ENCODE data around the gene NR2C1.

NR2C1 gene

DNA sequence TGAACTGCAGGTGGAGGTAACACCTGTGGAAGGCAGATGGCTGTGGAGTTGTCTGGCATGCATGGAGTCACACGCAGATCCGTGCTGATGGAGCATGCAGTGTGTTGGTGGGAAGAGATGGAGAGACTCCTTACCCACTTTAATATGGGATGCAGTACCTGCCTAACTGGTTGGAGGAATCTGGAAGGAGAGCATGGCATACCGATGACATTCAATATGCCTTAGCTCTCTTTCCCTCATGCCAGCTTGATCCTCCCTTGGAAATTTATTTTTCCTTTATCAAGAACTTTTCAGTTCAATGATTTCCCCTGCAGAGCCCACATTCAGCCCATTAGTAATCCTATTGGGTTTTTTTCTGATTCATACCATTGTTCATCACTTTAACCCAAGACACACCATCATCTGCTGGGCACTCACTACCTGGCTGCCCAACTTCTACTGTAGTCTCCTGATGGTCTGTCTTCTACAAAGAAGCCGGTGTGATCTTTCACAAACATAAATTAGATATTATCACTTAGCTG lies 25.9 kb upstream of the NR2C1 start:
- Histone ChIP-seq H3K36me3 (ENCODE audit: control insufficient read depth in 2 of 2, insufficient read depth in 1 of 2, low read length in 2 of 2) (no peaks in the 10 kb centered on the region), H3K4me3 (ENCODE audit: low read depth, low read length) (no peak overlapping the region), H3K9me3 (ENCODE audit: control insufficient read depth, insufficient read depth, low read depth, low read length) (no peaks in the 10 kb centered on the region), H3K27ac (ENCODE audit: extremely low read depth, low read depth, low read length) (no peak overlapping the region), H3K4me1 (ENCODE audit: control insufficient read depth, insufficient read depth, low read length) (peaks cover 12% of the 10 kb centered on the region)
- TF ChIP-seq ZNF184 (tag by site-specific recombination; IDR thresholded peaks at IDR 0.05) (no peak), ZNF768 (tag by site-specific recombination; IDR thresholded peaks at IDR 0.05) (no peak), KLF9 (tag by site-specific recombination; IDR thresholded peaks at IDR 0.05; ENCODE audit: low read depth) (no peak), ZNF112 (tag by site-specific recombination; IDR thresholded peaks at IDR 0.05) (no peak), KLF1 (tag by site-specific recombination; IDR thresholded peaks at IDR 0.05) (no peak), ZNF24 (tag by site-specific recombination; IDR thresholded peaks at IDR 0.05) (no peak), ZNF114 (tag by site-specific recombination; IDR thresholded peaks at IDR 0.05) (no peak), ZNF558 (tag by site-specific recombination; IDR thresholded peaks at IDR 0.05) (no peak), ZNF658 (tag by site-specific recombination; IDR thresholded peaks at IDR 0.05) (no peak), ZNF596 (tag by site-specific recombination; IDR thresholded peaks at IDR 0.05) (no peak), HOXA7 (CRISPR knock-in tag; IDR thresholded peaks at IDR 0.05; ENCODE audit: borderline replicate concordance) (no peak), ZNF830 (tag by site-specific recombination; IDR thresholded peaks at IDR 0.05; ENCODE audit: low read depth) (no peak)
- TF ChIP-seq, protein P1, sequence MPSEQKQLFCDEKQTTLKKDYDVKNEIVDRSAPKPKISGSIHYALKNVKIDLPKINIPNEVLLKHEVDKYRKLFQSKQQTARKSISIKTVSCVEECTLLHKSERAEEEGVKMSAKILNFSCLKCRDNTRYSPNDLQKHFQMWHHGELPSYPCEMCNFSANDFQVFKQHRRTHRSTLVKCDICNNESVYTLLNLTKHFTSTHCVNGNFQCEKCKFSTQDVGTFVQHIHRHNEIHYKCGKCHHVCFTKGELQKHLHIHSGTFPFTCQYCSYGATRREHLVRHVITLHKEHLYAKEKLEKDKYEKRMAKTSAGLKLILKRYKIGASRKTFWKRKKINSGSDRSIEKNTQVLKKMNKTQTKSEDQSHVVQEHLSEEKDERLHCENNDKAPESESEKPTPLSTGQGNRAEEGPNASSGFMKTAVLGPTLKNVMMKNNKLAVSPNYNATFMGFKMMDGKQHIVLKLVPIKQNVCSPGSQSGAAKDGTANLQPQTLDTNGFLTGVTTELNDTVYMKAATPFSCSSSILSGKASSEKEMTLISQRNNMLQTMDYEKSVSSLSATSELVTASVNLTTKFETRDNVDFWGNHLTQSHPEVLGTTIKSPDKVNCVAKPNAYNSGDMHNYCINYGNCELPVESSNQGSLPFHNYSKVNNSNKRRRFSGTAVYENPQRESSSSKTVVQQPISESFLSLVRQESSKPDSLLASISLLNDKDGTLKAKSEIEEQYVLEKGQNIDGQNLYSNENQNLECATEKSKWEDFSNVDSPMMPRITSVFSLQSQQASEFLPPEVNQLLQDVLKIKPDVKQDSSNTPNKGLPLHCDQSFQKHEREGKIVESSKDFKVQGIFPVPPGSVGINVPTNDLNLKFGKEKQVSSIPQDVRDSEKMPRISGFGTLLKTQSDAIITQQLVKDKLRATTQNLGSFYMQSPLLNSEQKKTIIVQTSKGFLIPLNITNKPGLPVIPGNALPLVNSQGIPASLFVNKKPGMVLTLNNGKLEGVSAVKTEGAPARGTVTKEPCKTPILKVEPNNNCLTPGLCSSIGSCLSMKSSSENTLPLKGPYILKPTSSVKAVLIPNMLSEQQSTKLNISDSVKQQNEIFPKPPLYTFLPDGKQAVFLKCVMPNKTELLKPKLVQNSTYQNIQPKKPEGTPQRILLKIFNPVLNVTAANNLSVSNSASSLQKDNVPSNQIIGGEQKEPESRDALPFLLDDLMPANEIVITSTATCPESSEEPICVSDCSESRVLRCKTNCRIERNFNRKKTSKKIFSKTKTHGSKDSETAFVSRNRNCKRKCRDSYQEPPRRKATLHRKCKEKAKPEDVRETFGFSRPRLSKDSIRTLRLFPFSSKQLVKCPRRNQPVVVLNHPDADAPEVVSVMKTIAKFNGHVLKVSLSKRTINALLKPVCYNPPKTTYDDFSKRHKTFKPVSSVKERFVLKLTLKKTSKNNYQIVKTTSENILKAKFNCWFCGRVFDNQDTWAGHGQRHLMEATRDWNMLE (tag by site-specific recombination; conservative IDR thresholded peaks at IDR 0.05; ENCODE audit: low read depth) = no peak
- TF ChIP-seq, protein P2, sequence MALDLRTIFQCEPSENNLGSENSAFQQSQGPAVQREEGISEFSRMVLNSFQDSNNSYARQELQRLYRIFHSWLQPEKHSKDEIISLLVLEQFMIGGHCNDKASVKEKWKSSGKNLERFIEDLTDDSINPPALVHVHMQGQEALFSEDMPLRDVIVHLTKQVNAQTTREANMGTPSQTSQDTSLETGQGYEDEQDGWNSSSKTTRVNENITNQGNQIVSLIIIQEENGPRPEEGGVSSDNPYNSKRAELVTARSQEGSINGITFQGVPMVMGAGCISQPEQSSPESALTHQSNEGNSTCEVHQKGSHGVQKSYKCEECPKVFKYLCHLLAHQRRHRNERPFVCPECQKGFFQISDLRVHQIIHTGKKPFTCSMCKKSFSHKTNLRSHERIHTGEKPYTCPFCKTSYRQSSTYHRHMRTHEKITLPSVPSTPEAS (tag by site-specific recombination; IDR thresholded peaks at IDR 0.05) = no peak
- POLR2A ChIA-PET = interaction anchor here (1.4 kb wide), 1 partner anchor 118 kb away, joined by 3 read pairs; the partner anchor contains the start of genes FGD6 and VEZT
- CTCF ChIA-PET = no interaction called here

DNA sequence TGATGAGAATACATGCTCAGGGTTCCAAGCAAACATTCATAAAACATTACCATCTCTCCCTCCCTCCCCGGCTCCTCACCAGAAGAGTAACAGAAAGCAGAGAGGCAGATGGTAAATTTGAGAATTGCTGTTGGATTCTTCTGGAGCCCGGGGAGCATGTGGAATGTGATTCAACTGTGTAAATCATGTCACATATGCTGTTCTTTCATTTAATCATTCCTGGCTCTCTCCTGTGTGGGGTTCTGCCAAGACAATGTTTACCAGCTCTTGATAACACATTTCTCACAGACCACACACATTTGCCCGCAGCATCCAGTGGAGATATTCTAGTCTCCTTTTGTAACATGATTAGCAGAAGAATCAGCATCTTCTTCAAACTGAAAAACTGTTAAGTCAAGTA lies 23.4 kb upstream of the NR2C1 start:
- Histone ChIP-seq H3K36me3 (ENCODE audit: control insufficient read depth in 2 of 2, insufficient read depth in 1 of 2, low read length in 2 of 2) (no peaks in the 10 kb centered on the region; a peak in 1 of 3 replicates), H3K4me1 (ENCODE audit: control insufficient read depth, insufficient read depth, low read length) (peaks cover 2% of the 10 kb centered on the region; the same call in 1 of the 2 replicates), H3K4me3 (ENCODE audit: low read depth, low read length) (no peak overlapping the region), H3K27ac (ENCODE audit: extremely low read depth, low read depth, low read length) (no peak overlapping the region), H3K9me3 (ENCODE audit: control insufficient read depth, insufficient read depth, low read depth, low read length) (no peaks in the 10 kb centered on the region)
- POLR2A ChIA-PET = no interaction called here
- no peak for TF ChIP-seq ZNF561 (tag by site-specific recombination; IDR thresholded peaks at IDR 0.05; ENCODE audit: borderline replicate concordance)
- no peak for TF ChIP-seq ZNF560 (tag by site-specific recombination; IDR thresholded peaks at IDR 0.05; ENCODE audit: borderline replicate concordance)
- no peak for TF ChIP-seq ZNF214 (tag by site-specific recombination; IDR thresholded peaks at IDR 0.05; ENCODE audit: borderline replicate concordance)
- no peak for TF ChIP-seq ZNF112 (tag by site-specific recombination; IDR thresholded peaks at IDR 0.05)
- CTCF ChIA-PET = no interaction called here

Measured in HEK293 (cell line).